ENCODE results near the gene ZNF784. TPM values are rescaled to one million over a fixed set of nuclear protein-coding genes. Genes with fewer than 3 reads are reported as not detected.
A peak's percentile ranks its signal among the peaks of the same experiment; 100 is the strongest.

Gene ZNF784
- total and polyA plus RNA-seq, 9 of the 15 experiments (the other 6 are each of a cell fraction or from before 2014, with no cell fraction given): 0.14 to 6.1 (median 2.1) TPM

GRCh38 chr19:55605637-55606470 lies 18.5 kb downstream of the ZNF784 start, which contains the start of gene ZNF865 (continued):
- TF ChIP-seq, protein P1, sequence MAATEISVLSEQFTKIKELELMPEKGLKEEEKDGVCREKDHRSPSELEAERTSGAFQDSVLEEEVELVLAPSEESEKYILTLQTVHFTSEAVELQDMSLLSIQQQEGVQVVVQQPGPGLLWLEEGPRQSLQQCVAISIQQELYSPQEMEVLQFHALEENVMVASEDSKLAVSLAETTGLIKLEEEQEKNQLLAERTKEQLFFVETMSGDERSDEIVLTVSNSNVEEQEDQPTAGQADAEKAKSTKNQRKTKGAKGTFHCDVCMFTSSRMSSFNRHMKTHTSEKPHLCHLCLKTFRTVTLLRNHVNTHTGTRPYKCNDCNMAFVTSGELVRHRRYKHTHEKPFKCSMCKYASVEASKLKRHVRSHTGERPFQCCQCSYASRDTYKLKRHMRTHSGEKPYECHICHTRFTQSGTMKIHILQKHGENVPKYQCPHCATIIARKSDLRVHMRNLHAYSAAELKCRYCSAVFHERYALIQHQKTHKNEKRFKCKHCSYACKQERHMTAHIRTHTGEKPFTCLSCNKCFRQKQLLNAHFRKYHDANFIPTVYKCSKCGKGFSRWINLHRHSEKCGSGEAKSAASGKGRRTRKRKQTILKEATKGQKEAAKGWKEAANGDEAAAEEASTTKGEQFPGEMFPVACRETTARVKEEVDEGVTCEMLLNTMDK (IDR thresholded peaks at IDR 0.05; ENCODE audit: borderline replicate concordance, insufficient read depth, low read depth, low read length, poor library complexity, severe bottlenecking): peak; percentile 24
- TF ChIP-seq ARID1B (IDR thresholded peaks at IDR 0.05) (peak; percentile 42), TAF1 (IDR thresholded peaks at IDR 0.05; ENCODE audit: control insufficient read depth, extremely low read depth, insufficient read depth, low read length, severe bottlenecking) (peak; percentile 14), ZNF668 (CRISPR knock-in tag; IDR thresholded peaks at IDR 0.05) (no peak), PCBP1 (IDR thresholded peaks at IDR 0.05; ENCODE audit: low read depth, low read length, poor library complexity, severe bottlenecking) (no peak), MAX (CRISPR knock-in tag; IDR thresholded peaks at IDR 0.05) (peak; percentile 62; the same call in 1 of the 2 replicates), CC2D1A (IDR thresholded peaks at IDR 0.05) (peak; percentile 81), ZBTB7A (IDR thresholded peaks at IDR 0.05; ENCODE audit: borderline replicate concordance, control insufficient read depth, low read depth, low read length) (peak; percentile 69; the same call in 1 of the 2 replicates), RBM39 (optimal IDR thresholded peaks at IDR 0.05; ENCODE audit: low read depth, low read length) (peak; percentile 27), ZEB2 (IDR thresholded peaks at IDR 0.05) (peak; percentile 58; the same call in 1 of the 2 replicates)
- TF ChIP-seq, protein P2, sequence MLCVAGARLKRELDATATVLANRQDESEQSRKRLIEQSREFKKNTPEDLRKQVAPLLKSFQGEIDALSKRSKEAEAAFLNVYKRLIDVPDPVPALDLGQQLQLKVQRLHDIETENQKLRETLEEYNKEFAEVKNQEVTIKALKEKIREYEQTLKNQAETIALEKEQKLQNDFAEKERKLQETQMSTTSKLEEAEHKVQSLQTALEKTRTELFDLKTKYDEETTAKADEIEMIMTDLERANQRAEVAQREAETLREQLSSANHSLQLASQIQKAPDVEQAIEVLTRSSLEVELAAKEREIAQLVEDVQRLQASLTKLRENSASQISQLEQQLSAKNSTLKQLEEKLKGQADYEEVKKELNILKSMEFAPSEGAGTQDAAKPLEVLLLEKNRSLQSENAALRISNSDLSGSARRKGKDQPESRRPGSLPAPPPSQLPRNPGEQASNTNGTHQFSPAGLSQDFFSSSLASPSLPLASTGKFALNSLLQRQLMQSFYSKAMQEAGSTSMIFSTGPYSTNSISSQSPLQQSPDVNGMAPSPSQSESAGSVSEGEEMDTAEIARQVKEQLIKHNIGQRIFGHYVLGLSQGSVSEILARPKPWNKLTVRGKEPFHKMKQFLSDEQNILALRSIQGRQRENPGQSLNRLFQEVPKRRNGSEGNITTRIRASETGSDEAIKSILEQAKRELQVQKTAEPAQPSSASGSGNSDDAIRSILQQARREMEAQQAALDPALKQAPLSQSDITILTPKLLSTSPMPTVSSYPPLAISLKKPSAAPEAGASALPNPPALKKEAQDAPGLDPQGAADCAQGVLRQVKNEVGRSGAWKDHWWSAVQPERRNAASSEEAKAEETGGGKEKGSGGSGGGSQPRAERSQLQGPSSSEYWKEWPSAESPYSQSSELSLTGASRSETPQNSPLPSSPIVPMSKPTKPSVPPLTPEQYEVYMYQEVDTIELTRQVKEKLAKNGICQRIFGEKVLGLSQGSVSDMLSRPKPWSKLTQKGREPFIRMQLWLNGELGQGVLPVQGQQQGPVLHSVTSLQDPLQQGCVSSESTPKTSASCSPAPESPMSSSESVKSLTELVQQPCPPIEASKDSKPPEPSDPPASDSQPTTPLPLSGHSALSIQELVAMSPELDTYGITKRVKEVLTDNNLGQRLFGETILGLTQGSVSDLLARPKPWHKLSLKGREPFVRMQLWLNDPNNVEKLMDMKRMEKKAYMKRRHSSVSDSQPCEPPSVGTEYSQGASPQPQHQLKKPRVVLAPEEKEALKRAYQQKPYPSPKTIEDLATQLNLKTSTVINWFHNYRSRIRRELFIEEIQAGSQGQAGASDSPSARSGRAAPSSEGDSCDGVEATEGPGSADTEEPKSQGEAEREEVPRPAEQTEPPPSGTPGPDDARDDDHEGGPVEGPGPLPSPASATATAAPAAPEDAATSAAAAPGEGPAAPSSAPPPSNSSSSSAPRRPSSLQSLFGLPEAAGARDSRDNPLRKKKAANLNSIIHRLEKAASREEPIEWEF (CRISPR knock-in tag; IDR thresholded peaks at IDR 0.05): no peak

Measured in K562 (cell line).